Thyroid gland (tissue), 4 donors: ENCODE results near the gene EHMT1.

Source experiments
- CTCF ChIP-seq, 6 experiments: fragments of 200-600 bp in 3 of 6; fragments of 450-650 bp in 3 of 6; sonication (generic) in 3 of 6; IDR thresholded peaks; one replicate each; pipeline ENCODE4 v1.5.1; 2016 to 2019; ENCODE audit warnings: antibody characterized with exemption in 6 of 6, mild to moderate bottlenecking in 2 of 6, inconsistent platforms in 1 of 6, moderate library complexity in 1 of 6
- POLR2A ChIP-seq, 2 donors: fragments of 450-650 bp; IDR thresholded peaks; one replicate each; pipeline ENCODE4 v1.6.1; 2017; ENCODE audit warnings: antibody characterized with exemption in 2 of 2, mild to moderate bottlenecking in 2 of 2, moderate library complexity in 1 of 2

GRCh38 chr9:137789295-137789895, 170.6 kb downstream of the EHMT1 start:
- TF ChIP-seq CTCF (IDR thresholded peaks at IDR 0.05) (no peak), POLR2A (IDR thresholded peaks at IDR 0.05) (no peak)
